ENCODE results near the gene TNS3.

Gene TNS3

GRCh38 chr7:47249361-47249760, 332.6 kb downstream of the TNS3 start:
- in situ Hi-C loops (cut with HindIII; ENCODE audit: low sequenced_read_pairs), result no loop called here

DNA sequence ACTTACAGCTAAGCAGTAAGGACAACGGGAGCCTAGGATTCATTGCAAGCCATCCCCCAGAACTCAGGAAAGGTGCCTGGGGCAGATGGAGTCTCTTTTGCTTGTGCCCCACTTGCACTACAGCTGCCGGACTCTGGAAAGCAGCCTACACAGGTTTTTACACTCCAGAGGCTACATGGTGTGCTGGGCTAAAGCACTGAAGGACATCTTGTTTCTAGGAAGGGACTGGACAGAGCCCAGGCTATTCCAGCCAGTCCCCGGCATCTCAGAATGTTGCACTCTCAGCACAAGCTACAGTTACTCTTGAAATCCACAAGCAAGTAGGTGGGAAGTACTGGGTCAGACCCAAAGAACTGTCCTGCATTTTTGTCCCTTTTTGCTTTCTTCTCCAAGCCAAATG, 333.1 kb downstream of the TNS3 start:
- in situ Hi-C loops (cut with HindIII; ENCODE audit: low sequenced_read_pairs), result no loop called here

DNA sequence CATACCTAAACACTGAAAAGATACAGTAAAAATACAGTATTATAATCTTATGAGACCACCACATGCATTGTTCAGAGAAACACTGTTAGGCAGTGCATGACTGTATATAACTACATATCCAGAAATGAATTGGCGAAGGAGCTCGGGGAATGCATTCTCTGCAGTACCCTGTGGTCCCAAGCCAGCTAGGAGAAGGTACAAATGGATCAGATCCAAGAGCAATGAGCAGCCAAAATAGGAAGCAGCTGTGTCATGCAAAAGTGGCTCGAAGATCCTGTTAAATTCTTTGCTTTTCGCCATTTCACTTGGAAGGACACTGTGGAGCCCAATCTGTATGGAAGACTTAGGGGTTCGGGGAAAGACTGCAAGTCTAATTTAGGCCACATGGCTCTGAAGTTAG, 334.8 kb downstream of the TNS3 start:
- in situ Hi-C loops (cut with HindIII; ENCODE audit: low sequenced_read_pairs), result no loop called here

DNA sequence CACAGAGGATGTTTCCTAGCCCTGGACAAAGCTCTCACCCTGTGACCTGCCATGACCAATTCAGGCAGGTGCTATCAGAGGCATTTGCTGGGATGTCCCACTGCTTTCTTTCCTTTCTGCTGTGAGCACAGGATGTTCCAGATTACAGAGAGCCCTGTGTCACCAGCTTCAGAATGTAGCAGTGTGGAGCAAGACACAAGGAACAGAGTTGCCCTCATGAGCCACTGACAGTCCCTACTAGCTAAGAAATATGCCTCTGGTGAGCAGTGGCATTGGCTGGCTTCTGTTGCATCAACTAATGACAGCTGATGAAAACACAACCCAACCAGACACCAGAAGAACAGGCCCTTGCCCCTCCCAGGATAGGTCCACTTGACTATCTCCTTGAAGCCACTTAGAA, 337.2 kb downstream of the TNS3 start:
- in situ Hi-C loops (cut with HindIII; ENCODE audit: low sequenced_read_pairs), result no loop called here

GRCh38 chr7:47241112-47242065, 340.5 kb downstream of the TNS3 start:
- in situ Hi-C loops (cut with HindIII; ENCODE audit: low sequenced_read_pairs), result no loop called here

DNA sequence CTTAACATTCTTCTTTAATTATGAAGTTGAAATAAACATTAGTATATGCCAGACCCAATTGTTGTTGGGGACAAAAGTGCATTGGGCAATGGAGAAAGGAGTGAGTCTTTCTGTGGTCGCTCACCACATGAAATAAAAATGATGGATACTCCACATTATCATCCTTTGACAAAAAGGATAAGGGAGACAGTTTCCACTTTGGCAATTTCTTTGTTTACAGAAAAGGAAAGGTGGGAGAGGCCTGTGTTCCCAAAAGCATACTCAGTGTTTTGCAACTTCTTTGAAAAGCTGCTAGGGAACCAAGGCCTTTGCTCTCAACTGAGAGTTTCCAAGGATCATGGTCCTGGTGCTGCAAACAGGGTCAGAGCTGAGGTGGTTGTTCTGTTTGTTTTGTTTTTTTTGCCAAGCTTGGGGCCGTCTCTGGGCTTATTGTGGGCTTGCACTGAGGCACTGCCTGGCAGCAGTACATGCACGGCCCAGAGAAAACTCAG, 341.9 kb downstream of the TNS3 start:
- in situ Hi-C loops (cut with HindIII; ENCODE audit: low sequenced_read_pairs), result no loop called here

GRCh38 chr7:47239034-47239433, 342.9 kb downstream of the TNS3 start:
- in situ Hi-C loops (cut with HindIII; ENCODE audit: low sequenced_read_pairs), result no loop called here

- in situ Hi-C loops (cut with HindIII; ENCODE audit: low sequenced_read_pairs), result no loop called here
Measured at GRCh38 chr7:47236480-47237129, 345.3 kb downstream of the TNS3 start.

- in situ Hi-C loops (cut with HindIII; ENCODE audit: low sequenced_read_pairs), result no loop called here
Measured at GRCh38 chr7:47233996-47234395, 347.9 kb downstream of the TNS3 start.

DNA sequence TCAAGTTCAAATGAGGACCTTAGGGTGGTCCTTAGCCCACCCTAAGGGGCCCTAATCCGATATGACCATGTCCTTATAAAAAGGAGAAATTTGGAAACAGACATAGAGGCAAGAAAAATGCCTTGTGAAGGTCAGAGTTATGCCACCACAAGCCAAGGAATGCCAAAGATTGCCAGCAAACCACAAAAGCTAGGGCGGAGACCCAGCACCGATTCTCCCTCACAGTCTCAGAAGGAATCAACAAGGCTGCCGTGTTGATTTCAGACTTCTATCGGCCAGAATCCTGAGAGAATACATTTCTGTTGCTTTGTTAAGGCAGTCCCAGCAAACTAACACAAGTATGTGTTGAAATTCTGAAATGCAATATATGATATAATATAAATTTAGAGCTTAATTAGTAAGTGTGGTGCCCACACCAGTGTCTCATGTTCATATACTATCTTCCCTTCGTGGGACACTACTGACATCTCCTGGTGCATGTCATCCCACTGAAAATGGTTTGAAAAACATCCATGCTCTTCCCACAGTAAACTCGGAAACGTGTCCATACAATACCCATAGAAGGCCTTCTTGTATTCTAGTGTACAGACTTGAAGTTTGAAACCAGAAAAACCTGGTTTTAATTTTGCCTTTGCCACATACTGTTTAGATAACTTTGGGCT, 349.0 kb downstream of the TNS3 start:
- in situ Hi-C loops (cut with HindIII; ENCODE audit: low sequenced_read_pairs), result no loop called here

DNA sequence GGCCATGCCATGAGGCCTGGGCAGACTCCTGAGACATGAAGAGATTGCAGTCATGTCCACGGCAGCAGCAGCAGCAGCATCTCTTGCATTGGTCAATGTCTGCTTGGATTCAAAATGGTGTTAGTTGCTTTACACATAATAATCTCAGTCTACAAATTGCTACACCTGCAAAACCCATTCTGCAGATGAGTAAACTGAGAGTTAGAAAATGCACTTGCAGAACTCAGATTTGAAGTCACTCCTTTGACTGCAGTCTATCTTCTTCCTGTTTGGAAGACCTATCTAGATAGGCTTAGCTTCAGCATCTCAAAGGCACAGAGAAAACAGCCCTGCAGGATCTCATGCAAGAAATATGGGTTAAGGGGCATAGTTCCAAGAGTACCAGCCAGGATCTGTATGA, 350.3 kb downstream of the TNS3 start:
- in situ Hi-C loops (cut with HindIII; ENCODE audit: low sequenced_read_pairs), result no loop called here

GRCh38 chr7:47231032-47231431, 350.9 kb downstream of the TNS3 start:
- in situ Hi-C loops (cut with HindIII; ENCODE audit: low sequenced_read_pairs), result no loop called here

DNA sequence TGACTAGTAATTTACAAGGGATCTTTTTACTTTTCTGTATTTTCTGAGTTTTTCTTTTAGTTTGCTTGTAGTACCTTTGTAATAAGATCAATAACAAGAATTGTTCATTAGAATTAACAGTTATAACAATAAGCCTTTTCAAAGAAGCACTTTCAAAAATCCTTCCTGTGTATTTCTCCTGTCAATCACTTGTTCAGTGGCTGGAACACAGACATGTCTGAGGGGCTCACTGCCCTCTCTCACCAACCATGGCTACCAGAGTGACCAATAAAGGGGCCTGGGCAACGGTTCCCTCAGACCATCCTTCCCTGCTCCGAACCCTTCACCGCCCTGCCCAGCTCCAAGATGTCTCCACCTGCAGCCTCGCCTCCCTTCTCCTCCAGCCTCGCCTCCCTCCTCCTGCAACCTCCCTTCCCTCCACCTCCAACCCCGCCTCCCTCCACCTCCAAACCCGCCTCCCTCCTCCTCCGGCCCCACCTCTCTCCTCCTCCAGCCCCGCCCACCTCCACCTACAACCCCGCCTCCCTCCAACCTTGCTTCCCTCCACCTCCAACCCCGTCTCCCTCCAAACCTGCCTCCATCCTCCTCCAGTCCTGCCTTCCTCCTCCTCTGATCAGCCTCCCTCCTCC, 353.4 kb downstream of the TNS3 start:
- in situ Hi-C loops (cut with HindIII; ENCODE audit: low sequenced_read_pairs), result no loop called here

- in situ Hi-C loops (cut with HindIII; ENCODE audit: low sequenced_read_pairs), result no loop called here
Measured at GRCh38 chr7:47227762-47228177, 354.1 kb downstream of the TNS3 start.

GRCh38 chr7:47226696-47227095, 355.2 kb downstream of the TNS3 start:
- in situ Hi-C loops (cut with HindIII; ENCODE audit: low sequenced_read_pairs), result no loop called here

GRCh38 chr7:47225387-47226131, 356.4 kb downstream of the TNS3 start:
- in situ Hi-C loops (cut with HindIII; ENCODE audit: low sequenced_read_pairs), result no loop called here
